ENCODE data around the gene KRT35. TPM values are rescaled to one million over a fixed set of nuclear protein-coding genes. Genes with fewer than 3 reads are reported as not detected.

KRT35 gene
- total and polyA plus RNA-seq, 4 donors, result not detected

DNA sequence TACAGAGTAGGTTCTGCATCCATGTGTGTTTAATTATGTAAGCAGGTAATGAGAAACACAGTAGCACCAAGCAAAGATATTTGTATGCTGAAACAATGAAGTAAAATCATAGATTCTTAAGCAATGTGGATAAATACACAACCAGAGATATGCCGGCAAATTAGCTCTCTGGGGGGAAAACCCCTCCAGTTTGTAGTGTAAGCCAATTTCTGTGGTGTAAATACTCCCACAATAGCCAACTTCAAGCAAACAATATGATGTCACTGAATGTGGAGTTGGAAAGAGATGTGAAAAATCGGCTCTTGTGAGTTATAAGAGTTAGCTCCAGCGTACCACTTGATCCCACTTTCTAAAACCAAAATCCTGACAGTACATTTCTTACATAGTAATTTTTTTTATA is 36.3 kb downstream of the KRT35 start:
- DNase-seq (no peak), ATAC-seq (ENCODE audit: insufficient read depth, low FRiP score) (no peak)
- no peaks in the 10 kb centered on the region for H3K27me3 ChIP-seq (ENCODE audit: control insufficient read depth in 3 of 3, insufficient read depth in 3 of 3, low read length in 2 of 3)
- no peak overlapping the region for H3K27ac ChIP-seq (ENCODE audit: low read depth in 1 of 2, low read length in 1 of 2)
- no peaks in the 10 kb centered on the region for H3K4me1 ChIP-seq (ENCODE audit: control insufficient read depth in 5 of 5, insufficient read depth in 5 of 5, low read length in 5 of 5)
- peaks cover 0 to 3% (median 0%) of the 10 kb centered on the region in 4 donors for H3K9me3 ChIP-seq (ENCODE audit: control insufficient read depth in 4 of 4, insufficient read depth in 3 of 4, low read length in 3 of 4)
- H3K36me3 ChIP-seq (ENCODE audit: control insufficient read depth in 4 of 4, insufficient read depth in 4 of 4, low read length in 4 of 4), result no peaks in the 10 kb centered on the region
- WGBS, 2 donors, result 76 to 80% methylated on average over 3 of the region's 3 CpGs
- H3K9ac ChIP-seq (ENCODE audit: insufficient read depth in 1 of 2, low read length in 2 of 2), result no peak overlapping the region
- no peak overlapping the region for H3K4me3 ChIP-seq
- TF ChIP-seq, protein P1, sequence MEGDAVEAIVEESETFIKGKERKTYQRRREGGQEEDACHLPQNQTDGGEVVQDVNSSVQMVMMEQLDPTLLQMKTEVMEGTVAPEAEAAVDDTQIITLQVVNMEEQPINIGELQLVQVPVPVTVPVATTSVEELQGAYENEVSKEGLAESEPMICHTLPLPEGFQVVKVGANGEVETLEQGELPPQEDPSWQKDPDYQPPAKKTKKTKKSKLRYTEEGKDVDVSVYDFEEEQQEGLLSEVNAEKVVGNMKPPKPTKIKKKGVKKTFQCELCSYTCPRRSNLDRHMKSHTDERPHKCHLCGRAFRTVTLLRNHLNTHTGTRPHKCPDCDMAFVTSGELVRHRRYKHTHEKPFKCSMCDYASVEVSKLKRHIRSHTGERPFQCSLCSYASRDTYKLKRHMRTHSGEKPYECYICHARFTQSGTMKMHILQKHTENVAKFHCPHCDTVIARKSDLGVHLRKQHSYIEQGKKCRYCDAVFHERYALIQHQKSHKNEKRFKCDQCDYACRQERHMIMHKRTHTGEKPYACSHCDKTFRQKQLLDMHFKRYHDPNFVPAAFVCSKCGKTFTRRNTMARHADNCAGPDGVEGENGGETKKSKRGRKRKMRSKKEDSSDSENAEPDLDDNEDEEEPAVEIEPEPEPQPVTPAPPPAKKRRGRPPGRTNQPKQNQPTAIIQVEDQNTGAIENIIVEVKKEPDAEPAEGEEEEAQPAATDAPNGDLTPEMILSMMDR (IDR thresholded peaks at IDR 0.05; ENCODE audit: control extremely low read depth, extremely low read depth), result no peak

DNA sequence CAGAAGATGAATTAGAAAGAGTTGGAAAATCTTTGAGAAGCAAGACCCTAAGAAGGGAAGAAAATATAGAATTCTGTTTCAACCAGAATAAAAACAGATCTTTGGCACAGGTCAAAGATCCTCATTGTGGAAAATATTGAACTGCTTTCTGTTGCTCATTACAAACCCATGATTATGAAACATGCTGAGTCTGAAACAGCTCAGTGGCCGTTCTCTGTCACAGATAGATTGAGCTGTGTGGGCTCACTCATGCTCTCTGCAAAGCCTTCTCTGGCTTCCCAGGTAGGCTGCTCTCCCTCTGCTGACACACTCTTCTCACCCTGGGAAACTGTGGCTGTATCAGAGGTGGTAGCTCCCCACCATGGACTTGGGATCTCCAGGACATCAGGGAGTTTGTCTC is 36.8 kb downstream of the KRT35 start:
- no peaks in the 10 kb centered on the region for H3K4me1 ChIP-seq (ENCODE audit: control insufficient read depth in 5 of 5, insufficient read depth in 5 of 5, low read length in 5 of 5)
- ATAC-seq (ENCODE audit: insufficient read depth, low FRiP score) (no peak), DNase-seq (no peak)
- no peaks in the 10 kb centered on the region for H3K36me3 ChIP-seq (ENCODE audit: control insufficient read depth in 4 of 4, insufficient read depth in 4 of 4, low read length in 4 of 4)
- 57 to 65% methylated on average over 1 of the region's 1 CpG for WGBS, 2 donors
- peaks cover 0 to 3% (median 0%) of the 10 kb centered on the region in 4 donors for H3K9me3 ChIP-seq (ENCODE audit: control insufficient read depth in 4 of 4, insufficient read depth in 3 of 4, low read length in 3 of 4)
- no peak overlapping the region for H3K4me3 ChIP-seq
- TF ChIP-seq, protein P1 (IDR thresholded peaks at IDR 0.05; ENCODE audit: control extremely low read depth, extremely low read depth), result no peak
- no peak overlapping the region for H3K27ac ChIP-seq (ENCODE audit: low read depth in 1 of 2, low read length in 1 of 2)
- no peaks in the 10 kb centered on the region for H3K27me3 ChIP-seq (ENCODE audit: control insufficient read depth in 3 of 3, insufficient read depth in 3 of 3, low read length in 2 of 3)
- H3K9ac ChIP-seq (ENCODE audit: insufficient read depth in 1 of 2, low read length in 2 of 2), result no peak overlapping the region

DNA sequence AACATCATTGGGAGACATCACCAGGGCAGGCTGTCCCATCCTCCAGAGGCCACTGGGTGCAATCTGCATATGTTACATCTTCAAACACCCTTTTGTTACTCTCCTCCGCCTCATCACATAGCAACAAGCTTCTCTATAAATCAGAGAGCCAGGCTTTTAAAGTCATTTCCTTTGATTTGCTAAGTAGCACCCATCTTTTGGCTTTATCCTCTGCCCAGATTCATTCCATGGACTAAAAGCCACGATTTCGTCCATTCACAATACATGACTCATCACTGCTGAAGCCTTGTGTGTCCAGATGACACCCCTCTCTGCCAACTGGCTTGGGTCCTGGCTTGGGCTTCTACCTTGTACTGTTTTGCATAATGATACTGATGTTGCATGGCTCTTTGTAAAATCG is 38.2 kb downstream of the KRT35 start:
- 84 to 92% methylated on average over 4 of the region's 4 CpGs for WGBS, 2 donors

More for the DNA sequence above, 38.2 kb downstream of the KRT35 start:
- H3K4me3 ChIP-seq, result no peak overlapping the region
- TF ChIP-seq, protein P1 (IDR thresholded peaks at IDR 0.05; ENCODE audit: control extremely low read depth, extremely low read depth), result no peak
- no peak for ATAC-seq (ENCODE audit: insufficient read depth, low FRiP score)
- H3K9me3 ChIP-seq (ENCODE audit: control insufficient read depth in 4 of 4, insufficient read depth in 3 of 4, low read length in 3 of 4), result peaks cover 0 to 3% (median 0%) of the 10 kb centered on the region in 4 donors
- H3K9ac ChIP-seq (ENCODE audit: insufficient read depth in 1 of 2, low read length in 2 of 2), result no peak overlapping the region
- no peaks in the 10 kb centered on the region for H3K4me1 ChIP-seq (ENCODE audit: control insufficient read depth in 5 of 5, insufficient read depth in 5 of 5, low read length in 5 of 5)
- H3K27me3 ChIP-seq (ENCODE audit: control insufficient read depth in 3 of 3, insufficient read depth in 3 of 3, low read length in 2 of 3), result no peaks in the 10 kb centered on the region
- no peak overlapping the region for H3K27ac ChIP-seq (ENCODE audit: low read depth in 1 of 2, low read length in 1 of 2)
- no peak for DNase-seq
- H3K36me3 ChIP-seq (ENCODE audit: control insufficient read depth in 4 of 4, insufficient read depth in 4 of 4, low read length in 4 of 4), result no peaks in the 10 kb centered on the region

Measured in lung (tissue), 12 donors.